Upper lobe of left lung (tissue), 4 donors: Measurements from ENCODE around the gene PSTPIP2.

Experiments used
- CTCF ChIP-seq, 6 experiments: fragments of 450-650 bp in 4 of 6; fragments of 200-600 bp in 2 of 6; sonication (generic) in 2 of 6; IDR thresholded peaks; one replicate each; pipeline ENCODE4 v1.5.1; 2016 to 2019; ENCODE audit warnings: antibody characterized with exemption in 6 of 6
- EP300 ChIP-seq, 4 donors: sonication (generic); formaldehyde crosslinking; IDR thresholded peaks; one replicate each; pipeline ENCODE4 v1.5.1; 2017; ENCODE audit warnings: antibody characterized with exemption in 4 of 4, control low read depth in 2 of 4
- POLR2AphosphoS5 ChIP-seq, 2 donors: sonication (generic); formaldehyde crosslinking; IDR thresholded peaks; one replicate each; pipeline ENCODE4 v1.5.1; 2017; ENCODE audit warnings: antibody characterized with exemption in 2 of 2

- no peak for TF ChIP-seq POLR2AphosphoS5 (IDR thresholded peaks at IDR 0.05)
- TF ChIP-seq EP300 (IDR thresholded peaks at IDR 0.05) = no peak
- TF ChIP-seq CTCF (IDR thresholded peaks at IDR 0.05) = no peak
These were observed 61.4 kb downstream of the PSTPIP2 start for GRCh38 chr18:46010676-46011075.
